Activated naive CD8-positive, alpha-beta T cell treated with anti-CD3 and anti-CD28 coated beads, Interleukin-2, amount 50 U/mL, for 24 hours (primary cell): ENCODE data around the gene ANKH.

ENCODE experiments used
- ATAC-seq: fragments of 150-1000 bp; cut with Tn5 transposase; one replicate; pipeline ENCODE4 v1.10.0; 2021
- DNase-seq: peaks from one replicate; pipeline ENCODE4 v3.0.0; 2021
- H3K27ac Mint-ChIP-seq: one replicate; pipeline ENCODE4 v1.8.0; 2021; ENCODE audit warnings: mild to moderate bottlenecking, mixed read lengths
- H3K27me3 Mint-ChIP-seq: one replicate; pipeline ENCODE4 v1.8.0; 2021; ENCODE audit warnings: mixed read lengths
- H3K36me3 Mint-ChIP-seq: one replicate; pipeline ENCODE4 v1.8.0; 2021; ENCODE audit warnings: low read depth, mixed read lengths
- H3K4me1 Mint-ChIP-seq: one replicate; pipeline ENCODE4 v1.8.0; 2021; ENCODE audit warnings: mixed read lengths
- H3K4me3 Mint-ChIP-seq: one replicate; pipeline ENCODE4 v1.8.0; 2021; ENCODE audit warnings: mild to moderate bottlenecking, moderate library complexity, mixed read lengths
- H3K9me3 Mint-ChIP-seq: one replicate; pipeline ENCODE4 v1.8.0; 2021; ENCODE audit warnings: mixed read lengths

ANKH gene

GRCh38 chr5:14748180-14748900 lies 123.2 kb downstream of the ANKH start:
- Mint-ChIP-seq H3K4me3 (no peak overlapping the region), H3K4me1 (peaks cover 26% of the 10 kb centered on the region), H3K9me3 (no peaks in the 10 kb centered on the region), H3K27ac (no peak overlapping the region), H3K36me3 (peaks cover 38% of the 10 kb centered on the region), H3K27me3 (no peaks in the 10 kb centered on the region)
- ATAC-seq (no peak), DNase-seq (no peak)

DNA sequence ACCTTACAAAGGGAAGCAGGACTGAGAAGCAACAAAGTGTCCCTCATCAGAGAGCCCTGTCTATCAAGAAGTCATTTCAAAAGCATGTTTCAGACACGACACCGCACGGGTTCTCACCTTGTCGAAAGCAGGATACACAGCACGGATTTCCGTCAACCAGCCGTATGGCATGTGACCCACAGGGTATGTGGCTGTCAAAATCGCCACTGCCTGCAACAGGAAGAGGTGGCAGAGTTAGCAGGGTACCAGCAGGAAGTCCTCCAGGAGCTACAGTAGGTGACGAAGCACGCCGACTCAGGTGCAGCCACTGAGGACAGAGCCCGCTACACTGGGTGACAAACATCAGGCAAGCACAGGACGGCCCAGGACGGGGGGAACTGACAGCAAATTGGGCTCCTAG lies 125.8 kb downstream of the ANKH start:
- H3K9me3 Mint-ChIP-seq, result no peaks in the 10 kb centered on the region
- peaks cover 34% of the 10 kb centered on the region for H3K36me3 Mint-ChIP-seq
- peak overlapping the region; percentile 61 for H3K27ac Mint-ChIP-seq
- peaks cover 32% of the 10 kb centered on the region for H3K4me1 Mint-ChIP-seq
- ATAC-seq, result peak; percentile 55
- H3K4me3 Mint-ChIP-seq, result no peak overlapping the region
- DNase-seq, result peak; percentile 7
- no peaks in the 10 kb centered on the region for H3K27me3 Mint-ChIP-seq

- peaks cover 31% of the 10 kb centered on the region for H3K4me1 Mint-ChIP-seq
- H3K27me3 Mint-ChIP-seq, result no peaks in the 10 kb centered on the region
- no peaks in the 10 kb centered on the region for H3K9me3 Mint-ChIP-seq
- no peak for ATAC-seq
- no peak overlapping the region for H3K4me3 Mint-ChIP-seq
- no peak overlapping the region for H3K27ac Mint-ChIP-seq
- peaks cover 30% of the 10 kb centered on the region for H3K36me3 Mint-ChIP-seq
- DNase-seq, result no peak
These were observed 126.4 kb downstream of the ANKH start for GRCh38 chr5:14745188-14745563.

DNA sequence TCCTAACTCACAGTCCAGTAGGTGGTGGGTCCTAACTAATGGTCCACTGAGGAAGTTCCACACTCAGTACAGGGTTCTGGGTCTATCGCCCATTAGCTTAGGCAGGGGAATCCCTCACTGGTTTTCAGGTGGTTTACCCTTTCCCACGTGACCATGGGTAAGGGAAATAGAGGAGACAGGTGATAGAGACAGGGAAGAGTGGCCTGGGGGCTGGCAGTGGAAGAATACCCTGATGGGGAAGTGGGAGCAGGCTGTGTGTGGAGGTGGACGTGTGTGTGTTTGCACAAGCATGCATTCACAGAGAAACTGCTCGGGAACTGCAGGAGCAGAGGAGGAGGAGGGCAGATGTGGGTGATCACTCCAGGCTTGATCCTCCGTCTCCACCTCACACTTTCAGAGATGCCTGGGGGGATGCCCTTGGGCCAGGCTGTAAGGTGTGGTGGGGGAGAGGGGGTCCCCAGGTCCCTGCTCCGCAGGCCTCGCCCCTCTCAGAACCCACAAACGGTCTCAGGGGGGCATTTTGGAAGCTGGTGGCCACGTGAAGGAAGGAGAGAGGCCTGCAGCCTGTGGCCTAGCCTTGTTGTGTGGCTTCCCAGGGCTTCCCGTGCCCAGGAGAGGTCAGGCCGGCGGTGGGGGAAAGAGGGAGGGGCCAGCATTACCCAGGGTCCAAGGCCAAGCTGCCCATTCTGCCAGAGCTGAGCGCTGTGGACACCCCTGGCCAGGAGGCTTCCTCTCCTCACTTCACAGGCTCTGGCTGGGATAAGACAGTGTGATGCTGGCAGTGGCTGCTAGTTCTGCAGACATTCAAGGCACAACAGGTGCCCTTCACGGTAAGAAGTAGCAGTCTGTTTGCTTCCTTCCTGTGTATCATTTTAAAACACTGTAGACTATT lies 127.0 kb downstream of the ANKH start:
- no peak for DNase-seq
- Mint-ChIP-seq H3K27ac (no peak overlapping the region), H3K36me3 (peaks cover 26% of the 10 kb centered on the region), H3K4me3 (no peak overlapping the region), H3K27me3 (no peaks in the 10 kb centered on the region), H3K4me1 (peaks cover 28% of the 10 kb centered on the region), H3K9me3 (no peaks in the 10 kb centered on the region)
- ATAC-seq, result no peak

DNA sequence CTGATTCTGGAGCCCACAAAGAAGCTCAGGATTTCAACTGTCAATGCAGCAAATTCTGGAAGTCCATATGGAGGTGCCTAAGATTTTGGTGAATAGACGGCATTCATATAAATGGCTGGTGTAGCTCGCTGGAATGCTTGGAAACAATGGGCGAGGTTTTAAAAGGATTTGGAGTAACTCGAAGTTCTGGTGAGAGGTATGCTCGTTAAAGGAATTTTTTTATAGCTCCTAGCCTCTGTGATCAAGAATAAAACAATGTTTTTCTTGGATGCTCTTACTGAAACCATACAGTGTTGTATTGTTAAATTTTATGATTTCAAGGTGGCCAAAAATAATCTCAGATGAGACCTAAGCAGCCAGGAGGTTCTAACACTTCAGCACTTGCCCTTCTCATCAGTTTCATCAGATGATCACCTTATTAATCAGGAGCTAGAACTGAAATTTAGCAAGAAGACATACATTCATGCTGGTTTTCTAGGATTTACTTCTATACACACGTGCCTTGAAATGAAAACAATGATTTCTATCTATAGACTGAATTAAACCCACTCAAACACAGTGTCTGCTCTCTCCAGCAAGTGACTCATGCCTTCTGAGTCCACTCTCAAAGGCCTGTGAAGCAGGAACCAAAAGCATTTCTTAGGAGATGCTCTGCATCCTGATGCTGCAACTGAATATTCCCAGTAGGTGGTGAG lies 127.8 kb downstream of the ANKH start:
- Mint-ChIP-seq H3K4me3 (no peak overlapping the region), H3K27ac (no peak overlapping the region), H3K36me3 (peaks cover 28% of the 10 kb centered on the region), H3K27me3 (no peaks in the 10 kb centered on the region), H3K4me1 (peaks cover 22% of the 10 kb centered on the region), H3K9me3 (no peaks in the 10 kb centered on the region)
- ATAC-seq, result no peak
- DNase-seq, result no peak

GRCh38 chr5:14742498-14742897 lies 129.1 kb downstream of the ANKH start:
- H3K4me3 Mint-ChIP-seq, result no peak overlapping the region
- peak overlapping the region; percentile 3 for H3K27ac Mint-ChIP-seq
- ATAC-seq (no peak), DNase-seq (no peak)
- peaks cover 22% of the 10 kb centered on the region for H3K4me1 Mint-ChIP-seq
- H3K9me3 Mint-ChIP-seq, result no peaks in the 10 kb centered on the region
- H3K27me3 Mint-ChIP-seq, result no peaks in the 10 kb centered on the region
- H3K36me3 Mint-ChIP-seq, result peaks cover 28% of the 10 kb centered on the region

DNA sequence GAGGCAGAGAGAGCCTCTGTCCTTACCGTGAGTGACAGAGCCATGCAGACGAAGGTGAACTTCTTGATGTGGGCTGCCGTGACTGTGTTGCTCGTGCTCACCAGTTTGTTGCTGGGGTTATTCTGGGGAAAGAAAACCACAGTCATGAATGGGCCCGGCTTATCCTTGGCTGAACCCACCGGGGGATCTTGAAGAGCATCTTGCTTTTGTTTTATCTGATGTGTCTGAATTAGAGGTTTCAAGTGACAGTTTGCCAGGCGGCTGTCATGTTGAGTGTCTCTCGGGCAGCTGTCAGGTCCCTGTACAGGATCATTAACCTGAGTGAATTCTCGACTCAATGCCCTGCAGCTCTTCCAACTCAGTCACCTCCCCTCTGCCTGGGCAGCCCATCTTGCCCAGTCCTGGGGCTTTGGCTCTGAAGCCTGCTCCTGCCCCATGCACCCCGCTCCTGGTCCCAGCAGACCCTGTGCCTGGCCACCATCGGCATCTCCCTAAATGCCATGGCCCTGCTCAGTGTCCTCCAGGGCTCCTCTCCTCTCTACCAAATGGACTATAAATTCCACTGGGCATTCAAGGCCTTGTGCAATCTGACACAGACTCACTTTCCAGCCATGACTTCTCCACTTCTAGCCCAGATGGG lies 129.7 kb downstream of the ANKH start:
- peaks cover 26% of the 10 kb centered on the region for H3K36me3 Mint-ChIP-seq
- ATAC-seq (peak; percentile 30), DNase-seq (no peak)
- H3K4me3 Mint-ChIP-seq, result no peak overlapping the region
- peaks cover 22% of the 10 kb centered on the region for H3K4me1 Mint-ChIP-seq
- H3K27me3 Mint-ChIP-seq, result no peaks in the 10 kb centered on the region
- peak overlapping the region; percentile 3 for H3K27ac Mint-ChIP-seq
- no peaks in the 10 kb centered on the region for H3K9me3 Mint-ChIP-seq

DNA sequence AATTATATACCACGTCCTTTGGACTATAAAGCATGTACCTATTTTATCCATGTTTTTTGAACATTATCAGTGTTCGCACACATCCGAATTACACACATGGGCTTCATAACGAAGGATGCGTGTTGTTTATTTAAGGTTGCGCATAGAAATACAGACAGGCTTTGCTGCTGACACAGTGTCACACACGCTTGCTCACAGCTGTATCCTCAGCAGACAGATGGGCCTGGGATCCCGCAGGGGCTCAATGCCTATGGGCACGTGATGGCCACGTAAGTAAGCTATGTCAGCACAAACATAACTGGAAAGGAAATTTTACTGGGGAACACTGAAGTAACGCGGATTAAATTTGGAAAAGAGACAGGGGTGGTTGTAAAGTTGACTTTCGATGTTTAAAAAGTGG lies 130.4 kb downstream of the ANKH start:
- DNase-seq, result no peak
- H3K4me3 Mint-ChIP-seq, result no peak overlapping the region
- H3K4me1 Mint-ChIP-seq, result peaks cover 20% of the 10 kb centered on the region
- H3K9me3 Mint-ChIP-seq, result no peaks in the 10 kb centered on the region
- no peaks in the 10 kb centered on the region for H3K27me3 Mint-ChIP-seq
- ATAC-seq, result no peak
- no peak overlapping the region for H3K27ac Mint-ChIP-seq
- peaks cover 25% of the 10 kb centered on the region for H3K36me3 Mint-ChIP-seq

GRCh38 chr5:14739981-14740380 lies 131.6 kb downstream of the ANKH start:
- no peak for ATAC-seq
- Mint-ChIP-seq H3K36me3 (peaks cover 19% of the 10 kb centered on the region), H3K27me3 (no peaks in the 10 kb centered on the region), H3K9me3 (no peaks in the 10 kb centered on the region), H3K27ac (no peak overlapping the region), H3K4me1 (peaks cover 13% of the 10 kb centered on the region), H3K4me3 (no peak overlapping the region)
- no peak for DNase-seq

- Mint-ChIP-seq H3K4me1 (peaks cover 11% of the 10 kb centered on the region), H3K9me3 (no peaks in the 10 kb centered on the region), H3K36me3 (peaks cover 19% of the 10 kb centered on the region), H3K4me3 (no peak overlapping the region), H3K27me3 (no peaks in the 10 kb centered on the region), H3K27ac (no peak overlapping the region)
- ATAC-seq (no peak), DNase-seq (no peak)
These were observed 132.0 kb downstream of the ANKH start for GRCh38 chr5:14739538-14739937.

DNA sequence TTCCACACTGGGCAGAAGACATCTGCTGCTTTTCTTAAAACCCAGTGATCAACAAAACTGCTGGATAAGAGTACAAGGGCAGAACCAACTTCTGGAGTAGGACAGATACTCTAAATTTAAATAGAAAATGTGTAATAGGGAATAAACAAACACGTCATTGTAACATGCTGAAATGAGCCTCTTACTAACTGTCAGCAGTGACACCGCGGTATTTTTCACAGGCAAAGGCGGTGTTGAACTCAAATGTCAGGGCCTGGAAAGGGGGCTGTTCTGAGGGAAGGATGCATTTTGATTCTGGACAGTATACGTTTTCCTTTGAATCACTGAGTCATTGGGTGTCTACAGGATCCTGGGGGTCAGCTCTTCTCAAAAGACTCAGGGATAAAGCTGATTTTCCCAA lies 133.5 kb downstream of the ANKH start:
- ATAC-seq (no peak), DNase-seq (no peak)
- no peaks in the 10 kb centered on the region for H3K9me3 Mint-ChIP-seq
- no peak overlapping the region for H3K27ac Mint-ChIP-seq
- H3K4me3 Mint-ChIP-seq, result no peak overlapping the region
- peaks cover 22% of the 10 kb centered on the region for H3K36me3 Mint-ChIP-seq
- H3K4me1 Mint-ChIP-seq, result peaks cover 7% of the 10 kb centered on the region
- no peaks in the 10 kb centered on the region for H3K27me3 Mint-ChIP-seq

GRCh38 chr5:14737291-14737690 lies 134.3 kb downstream of the ANKH start:
- H3K27me3 Mint-ChIP-seq, result no peaks in the 10 kb centered on the region
- no peaks in the 10 kb centered on the region for H3K9me3 Mint-ChIP-seq
- H3K27ac Mint-ChIP-seq, result no peak overlapping the region
- DNase-seq (no peak), ATAC-seq (no peak)
- peaks cover 17% of the 10 kb centered on the region for H3K36me3 Mint-ChIP-seq
- no peak overlapping the region for H3K4me3 Mint-ChIP-seq
- peaks cover under 1% of the 10 kb centered on the region for H3K4me1 Mint-ChIP-seq

DNA sequence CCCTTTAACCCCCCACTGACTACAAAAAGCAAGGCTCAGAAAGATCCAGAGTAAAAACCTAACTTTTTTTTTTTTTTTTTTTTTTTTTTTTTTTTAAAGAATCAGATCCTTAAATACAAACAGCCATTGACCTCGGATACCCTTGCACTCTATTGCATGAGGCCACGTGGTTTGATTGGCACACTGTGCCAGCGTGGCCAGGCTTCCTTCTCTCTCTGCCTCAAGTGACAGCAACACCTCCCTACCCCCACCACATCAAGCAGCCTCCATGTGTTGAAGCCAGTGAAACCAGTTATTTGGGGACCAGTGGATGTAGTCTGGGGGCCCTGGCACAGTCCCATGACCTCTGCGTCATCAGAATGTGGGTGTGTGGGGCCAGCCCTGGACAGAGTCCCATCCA lies 135.6 kb downstream of the ANKH start:
- H3K4me1 Mint-ChIP-seq, result no peaks in the 10 kb centered on the region
- H3K36me3 Mint-ChIP-seq, result peaks cover 17% of the 10 kb centered on the region
- H3K9me3 Mint-ChIP-seq, result no peaks in the 10 kb centered on the region
- ATAC-seq (no peak), DNase-seq (no peak)
- no peak overlapping the region for H3K27ac Mint-ChIP-seq
- no peaks in the 10 kb centered on the region for H3K27me3 Mint-ChIP-seq
- no peak overlapping the region for H3K4me3 Mint-ChIP-seq

- DNase-seq (no peak), ATAC-seq (no peak)
- H3K4me3 Mint-ChIP-seq, result no peak overlapping the region
- H3K27ac Mint-ChIP-seq, result no peak overlapping the region
- peaks cover 14% of the 10 kb centered on the region for H3K36me3 Mint-ChIP-seq
- no peaks in the 10 kb centered on the region for H3K9me3 Mint-ChIP-seq
- H3K4me1 Mint-ChIP-seq, result no peaks in the 10 kb centered on the region
- no peaks in the 10 kb centered on the region for H3K27me3 Mint-ChIP-seq
These were observed 137.2 kb downstream of the ANKH start for GRCh38 chr5:14734396-14734795.
